Bronchial epithelial cell (primary cell): ENCODE results near the gene ABHD11. TPM values are rescaled to one million over a fixed set of nuclear protein-coding genes. Genes with fewer than 3 reads are reported as not detected.
"Not testable (repeated sequence)": the region's sequence is repeated elsewhere in the genome, so short reads cannot be mapped to it uniquely, and the experiment has no call there.

Experiments used
- DNase-seq: peaks from one replicate; pipeline ENCODE4 v3.0.0-alpha.2; 2010; ENCODE audit warnings: low read depth
- FAIRE-seq: peaks from 2 replicates; lab custom pipeline; 2011; peaks lifted over from hg19 to GRCh38; lab: Jason Lieb, UNC
- H3K27me3 ChIP-seq: 2 replicates; pipeline ENCODE4 v1.5.1; 2011; ENCODE audit warnings: low read length; ENCODE audit not compliant: control insufficient read depth, insufficient read depth
- H3K36me3 ChIP-seq: 2 replicates; pipeline ENCODE4 v1.5.1; 2011; ENCODE audit warnings: low read length; ENCODE audit not compliant: control insufficient read depth, insufficient read depth
- H3K4me3 ChIP-seq: 2 replicates; pipeline ENCODE4 v1.5.1; 2011; ENCODE audit warnings: mild to moderate bottlenecking, low read depth, low read length, control low read depth
- total RNA-seq: library from RNA; depleted of rRNA; stranded (reverse); fragments of >200 nt; gene quantifications from 2 replicates; pipeline ENCODE4 v1.2.1, GENCODE V29; 2014
- TF ChIP-seq, protein P1 (sequence below): IDR thresholded peaks from 2 replicates; pipeline ENCODE4 v1.5.1; 2011; ENCODE audit warnings: mild to moderate bottlenecking, moderate library complexity, low read length, control low read depth, inconsistent platforms; ENCODE audit not compliant: insufficient read depth, severe bottlenecking

ABHD11 gene
- total RNA-seq, 1 donor from 2014 or later = 7.1 TPM

GRCh38 chr7:73727952-73728351 is 10.7 kb downstream of the ABHD11 start:
- TF ChIP-seq, protein P1, sequence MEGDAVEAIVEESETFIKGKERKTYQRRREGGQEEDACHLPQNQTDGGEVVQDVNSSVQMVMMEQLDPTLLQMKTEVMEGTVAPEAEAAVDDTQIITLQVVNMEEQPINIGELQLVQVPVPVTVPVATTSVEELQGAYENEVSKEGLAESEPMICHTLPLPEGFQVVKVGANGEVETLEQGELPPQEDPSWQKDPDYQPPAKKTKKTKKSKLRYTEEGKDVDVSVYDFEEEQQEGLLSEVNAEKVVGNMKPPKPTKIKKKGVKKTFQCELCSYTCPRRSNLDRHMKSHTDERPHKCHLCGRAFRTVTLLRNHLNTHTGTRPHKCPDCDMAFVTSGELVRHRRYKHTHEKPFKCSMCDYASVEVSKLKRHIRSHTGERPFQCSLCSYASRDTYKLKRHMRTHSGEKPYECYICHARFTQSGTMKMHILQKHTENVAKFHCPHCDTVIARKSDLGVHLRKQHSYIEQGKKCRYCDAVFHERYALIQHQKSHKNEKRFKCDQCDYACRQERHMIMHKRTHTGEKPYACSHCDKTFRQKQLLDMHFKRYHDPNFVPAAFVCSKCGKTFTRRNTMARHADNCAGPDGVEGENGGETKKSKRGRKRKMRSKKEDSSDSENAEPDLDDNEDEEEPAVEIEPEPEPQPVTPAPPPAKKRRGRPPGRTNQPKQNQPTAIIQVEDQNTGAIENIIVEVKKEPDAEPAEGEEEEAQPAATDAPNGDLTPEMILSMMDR = no peak
- Histone ChIP-seq H3K27me3 (no peaks in the 10 kb centered on the region), H3K36me3 (no peaks in the 10 kb centered on the region), H3K4me3 (no peak overlapping the region)
- DNase-seq (no peak), FAIRE-seq (no peak)

- Histone ChIP-seq H3K27me3 (no peaks in the 10 kb centered on the region), H3K4me3 (no peak overlapping the region), H3K36me3 (no peaks in the 10 kb centered on the region)
- FAIRE-seq = no peak
- no peak for DNase-seq
- TF ChIP-seq, protein P1 = no peak
Measured at GRCh38 chr7:73726083-73726466, 12.5 kb downstream of the ABHD11 start.

GRCh38 chr7:73723813-73724212 is 14.8 kb downstream of the ABHD11 start:
- no peak overlapping the region for H3K4me3 ChIP-seq
- no peaks in the 10 kb centered on the region for H3K27me3 ChIP-seq
- TF ChIP-seq, protein P1 = no peak
- H3K36me3 ChIP-seq = no peaks in the 10 kb centered on the region
- no peak for FAIRE-seq
- no peak for DNase-seq

- no peaks in the 10 kb centered on the region for H3K36me3 ChIP-seq
- DNase-seq (no peak), FAIRE-seq (no peak)
- TF ChIP-seq, protein P1 = no peak
- no peaks in the 10 kb centered on the region for H3K27me3 ChIP-seq
- H3K4me3 ChIP-seq = no peak overlapping the region
Measured at GRCh38 chr7:73722785-73723184, 15.8 kb downstream of the ABHD11 start.

DNA sequence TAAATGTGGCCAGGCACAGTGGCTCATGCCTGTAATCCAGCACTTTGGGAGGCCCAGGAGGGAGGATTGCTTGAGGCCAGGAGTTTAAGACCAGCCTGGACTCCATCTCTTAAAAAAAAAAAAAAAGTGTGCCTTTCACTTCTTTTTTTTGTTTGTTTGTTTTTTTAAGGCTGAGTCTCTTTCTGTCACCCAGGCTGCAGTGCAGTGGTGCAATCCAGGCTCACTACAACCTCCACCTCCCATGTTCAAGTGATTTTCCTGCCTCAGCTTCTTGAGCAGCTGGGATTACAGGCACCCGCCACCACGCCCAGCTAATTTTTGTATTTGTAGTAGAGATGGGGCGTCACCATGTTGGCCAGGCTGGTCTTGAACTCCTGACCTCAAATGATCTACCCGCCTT is 16.4 kb downstream of the ABHD11 start:
- not testable (repeated sequence) for H3K4me3 ChIP-seq, H3K36me3 ChIP-seq, H3K27me3 ChIP-seq, DNase-seq, FAIRE-seq

- TF ChIP-seq, protein P1 = no peak
- FAIRE-seq (no peak), DNase-seq (no peak)
- H3K4me3 ChIP-seq = no peak overlapping the region
- H3K36me3 ChIP-seq = no peaks in the 10 kb centered on the region
- no peaks in the 10 kb centered on the region for H3K27me3 ChIP-seq
Measured at GRCh38 chr7:73721377-73721817, 17.2 kb downstream of the ABHD11 start.

- not testable (repeated sequence) for H3K4me3 ChIP-seq, FAIRE-seq, H3K27me3 ChIP-seq, DNase-seq, H3K36me3 ChIP-seq
Measured at GRCh38 chr7:73720443-73720842, 18.2 kb downstream of the ABHD11 start.
